ENCODE measurements around the gene PRIM2.

GRCh38 chr6:57279013-57279412 is 38.4 kb upstream of the PRIM2 start:
- TF ChIP-seq CTCF (IDR thresholded peaks at IDR 0.05; ENCODE audit: low read length), result no peak
- TF ChIP-seq EZH2 (IDR thresholded peaks at IDR 0.05; ENCODE audit: borderline replicate concordance, low read length), result no peak
